ENCODE data around the gene ANKFN1.
"Not testable (repeated sequence)": the region's sequence is repeated elsewhere in the genome, so short reads cannot be mapped to it uniquely, and the experiment has no call there.

Gene ANKFN1

GRCh38 chr17:56347639-56348038 is 194.4 kb downstream of the ANKFN1 start:
- DNase-seq (ENCODE audit: low read depth), result no peak

GRCh38 chr17:56350592-56350991 is 197.3 kb downstream of the ANKFN1 start:
- no peak for DNase-seq (ENCODE audit: low read depth)

DNA sequence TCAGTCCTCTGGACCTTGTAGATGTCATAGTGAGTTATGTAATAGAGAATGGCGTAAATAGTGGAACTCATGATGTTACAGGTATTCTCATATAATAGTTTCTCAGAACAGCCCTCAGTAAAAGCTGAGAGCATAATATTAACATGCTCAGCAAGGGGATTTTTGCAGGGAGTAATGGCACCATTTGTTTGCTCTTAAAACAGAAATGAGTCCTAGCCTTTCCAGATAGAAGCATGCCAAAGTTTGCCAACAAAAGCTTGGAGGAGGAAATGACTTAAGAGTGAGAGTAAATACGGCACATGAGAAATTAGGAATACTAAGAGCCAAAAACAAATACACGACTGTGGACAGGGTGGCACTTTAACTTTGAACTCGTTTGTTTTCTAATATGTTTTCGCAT is 198.4 kb downstream of the ANKFN1 start:
- DNase-seq (ENCODE audit: low read depth), result no peak

DNA sequence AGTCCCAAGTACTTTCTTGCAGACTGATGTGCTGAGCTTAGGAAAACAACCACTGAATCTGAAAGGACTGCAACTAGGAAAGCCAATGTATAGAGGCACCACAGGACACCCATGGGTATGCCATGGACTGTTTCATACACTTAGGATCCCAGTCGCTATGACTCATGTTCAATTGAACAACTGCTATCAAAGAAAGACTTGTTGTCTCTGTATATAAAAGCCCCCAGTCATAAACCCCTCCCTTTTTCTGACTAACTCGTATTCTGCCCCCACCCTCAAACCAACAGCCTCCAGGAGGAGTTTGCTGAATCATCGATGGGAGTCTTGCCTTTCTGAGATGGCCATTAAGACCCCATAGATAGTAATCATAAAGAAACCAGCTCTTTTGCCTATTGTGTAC is 205.4 kb downstream of the ANKFN1 start:
- no peak for DNase-seq (ENCODE audit: low read depth)

DNA sequence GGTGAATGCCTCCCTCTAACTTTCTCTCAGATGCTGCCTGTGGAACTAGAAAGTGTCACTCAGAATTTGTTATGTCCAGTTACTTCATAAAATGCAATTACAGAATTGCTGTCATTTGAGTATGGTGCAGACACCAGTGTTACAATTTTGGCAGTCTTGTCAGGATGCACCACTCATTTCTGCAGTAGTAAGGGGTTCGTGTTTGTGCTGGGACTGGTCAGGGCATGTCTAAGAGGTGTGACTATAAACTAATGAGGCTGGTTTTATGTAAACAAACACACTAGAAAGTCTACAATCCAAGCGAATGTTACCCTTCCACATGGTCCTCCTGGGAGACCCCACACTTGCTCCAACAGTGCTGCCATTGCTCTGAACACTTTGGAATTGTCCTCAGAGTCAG is 206.2 kb downstream of the ANKFN1 start:
- DNase-seq (ENCODE audit: low read depth), result no peak

- DNase-seq (ENCODE audit: low read depth), result no peak
These were observed 214.1 kb downstream of the ANKFN1 start for GRCh38 chr17:56367366-56367765.

- DNase-seq (ENCODE audit: low read depth), result no peak
These were observed 220.9 kb downstream of the ANKFN1 start for GRCh38 chr17:56373981-56374833.

DNA sequence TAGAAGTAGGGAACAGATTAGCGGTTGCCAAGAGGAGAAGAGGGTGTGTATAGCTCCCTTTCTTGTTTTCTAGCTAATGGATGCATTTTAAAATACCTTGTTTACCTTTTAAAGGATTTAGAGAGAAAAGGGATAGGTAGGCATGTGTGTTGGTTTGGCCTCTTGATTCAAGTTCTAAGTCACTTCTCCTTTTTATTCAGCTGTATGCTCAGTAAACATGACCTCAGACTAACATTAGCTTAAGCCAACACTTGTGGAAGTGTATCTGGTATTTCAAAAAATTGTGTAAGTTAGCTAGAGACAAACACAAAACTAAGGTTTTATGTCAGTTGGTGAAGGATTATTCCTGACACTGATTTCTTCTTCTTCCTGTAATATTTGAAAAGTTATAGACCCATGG is 236.1 kb downstream of the ANKFN1 start:
- DNase-seq (ENCODE audit: low read depth), result no peak

- no peak for DNase-seq (ENCODE audit: low read depth)
These were observed 239.0 kb downstream of the ANKFN1 start for GRCh38 chr17:56392321-56392720.

DNA sequence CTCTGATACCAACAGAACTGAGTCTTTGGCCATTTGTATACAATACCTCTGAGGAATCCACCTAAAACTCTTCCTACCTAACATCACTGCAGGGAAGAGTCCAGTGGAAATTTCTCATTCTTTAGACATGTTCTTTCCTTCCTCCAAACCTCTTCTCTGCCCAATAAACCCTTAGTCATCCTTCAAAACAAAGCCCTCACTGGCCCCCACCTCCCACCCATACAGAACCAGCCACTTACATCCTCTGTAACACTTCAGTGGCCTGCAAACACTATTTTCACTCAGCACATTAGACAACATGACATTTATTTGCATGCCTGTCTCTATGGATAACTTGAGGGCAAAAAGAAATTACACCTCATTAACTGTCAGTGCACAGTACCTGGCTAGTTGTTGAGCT is 239.9 kb downstream of the ANKFN1 start:
- no peak for DNase-seq (ENCODE audit: low read depth)

- DNase-seq (ENCODE audit: low read depth), result no peak
These were observed 242.5 kb downstream of the ANKFN1 start for GRCh38 chr17:56395787-56396186.

GRCh38 chr17:56407086-56407485 is 253.8 kb downstream of the ANKFN1 start:
- DNase-seq (ENCODE audit: low read depth), result no peak

GRCh38 chr17:56412356-56412755 is 259.1 kb downstream of the ANKFN1 start:
- DNase-seq (ENCODE audit: low read depth), result not testable (repeated sequence)

GRCh38 chr17:56416682-56417351 is 263.5 kb downstream of the ANKFN1 start:
- DNase-seq (ENCODE audit: low read depth), result no peak

DNA sequence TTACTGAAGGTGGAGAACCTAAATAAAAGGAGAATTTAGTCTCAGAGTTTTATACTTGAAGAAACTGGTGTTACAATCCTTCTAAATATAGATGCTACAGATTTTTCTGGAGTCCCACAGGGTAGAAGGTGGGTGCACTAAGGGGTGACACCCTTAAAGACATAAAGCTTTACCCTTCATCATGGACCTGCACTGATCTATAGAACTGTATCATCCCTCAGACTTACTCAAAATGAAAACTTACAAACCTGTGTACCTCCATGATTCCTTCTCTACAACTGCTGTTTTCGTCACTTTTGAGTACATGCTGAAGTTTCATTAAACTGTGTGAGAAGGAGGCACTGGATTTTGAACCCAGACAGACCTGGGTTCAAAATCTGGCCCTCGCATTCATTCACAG is 270.7 kb downstream of the ANKFN1 start:
- no peak for DNase-seq (ENCODE audit: low read depth)

- no peak for DNase-seq (ENCODE audit: low read depth)
These were observed 271.3 kb downstream of the ANKFN1 start for GRCh38 chr17:56424543-56425044.

- no peak for DNase-seq (ENCODE audit: low read depth)
These were observed 272.2 kb downstream of the ANKFN1 start for GRCh38 chr17:56425483-56425882.

GRCh38 chr17:56426901-56427300 is 273.6 kb downstream of the ANKFN1 start:
- no peak for DNase-seq (ENCODE audit: low read depth)

GRCh38 chr17:56431736-56432135 is 278.5 kb downstream of the ANKFN1 start:
- no peak for DNase-seq (ENCODE audit: low read depth)

GRCh38 chr17:56432443-56432842 is 279.2 kb downstream of the ANKFN1 start:
- DNase-seq (ENCODE audit: low read depth), result no peak

GRCh38 chr17:56434610-56435009 is 281.3 kb downstream of the ANKFN1 start:
- no peak for DNase-seq (ENCODE audit: low read depth)

- no peak for DNase-seq (ENCODE audit: low read depth)
These were observed 282.9 kb downstream of the ANKFN1 start for GRCh38 chr17:56436142-56436541.

DNA sequence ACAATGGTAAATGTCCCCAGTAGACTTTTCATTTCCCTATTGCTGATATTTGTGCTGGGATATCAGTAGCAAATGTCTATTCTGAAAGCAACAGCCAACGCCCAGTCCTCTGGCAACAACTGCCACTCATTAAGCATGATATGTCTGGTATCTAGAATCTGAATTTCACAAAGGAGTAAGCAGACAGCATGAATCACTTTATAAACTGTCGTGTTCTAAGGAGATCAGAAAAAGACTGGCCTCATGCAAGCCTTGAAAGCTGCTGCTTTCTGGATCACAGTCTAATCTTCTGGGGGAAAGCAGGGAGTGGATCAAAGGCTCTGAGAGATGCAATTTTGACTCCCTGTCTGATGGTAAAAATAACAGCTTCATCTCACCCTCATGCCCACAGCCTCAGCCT is 287.1 kb downstream of the ANKFN1 start:
- DNase-seq (ENCODE audit: low read depth), result no peak
